Measurements from ENCODE around the gene TSEN54.

GRCh38 chr17:75481194-75482068 is 34.9 kb upstream of the TSEN54 start:
- TF ChIP-seq POLR2A (IDR thresholded peaks at IDR 0.05) (no peak), CTCF (IDR thresholded peaks at IDR 0.05) (no peak)

Measured in thyroid gland (tissue), 4 donors.